ENCODE data around the gene PLOD1.
"Not testable (repeated sequence)": the region's sequence is repeated elsewhere in the genome, so short reads cannot be mapped to it uniquely, and the experiment has no call there.

Gene PLOD1

GRCh38 chr1:11934302-11935056 is at the start of gene PLOD1:
Gene PLOD1 (plus strand): TSS chr1:11934717. CDS start chr1:11934780, 63 bp downstream.
- peak; percentile 94 for DNase-seq (ENCODE audit: low spot score)

- no peak for DNase-seq (ENCODE audit: low spot score)
Measured at GRCh38 chr1:11885916-11886315, 48.6 kb upstream of the PLOD1 start.

GRCh38 chr1:11886986-11887665 is 47.4 kb upstream of the PLOD1 start:
- no peak for DNase-seq (ENCODE audit: low spot score)

- no peak for DNase-seq (ENCODE audit: low spot score)
Measured at GRCh38 chr1:11887666-11888007, 46.9 kb upstream of the PLOD1 start.

- no peak for DNase-seq (ENCODE audit: low spot score)
Measured at GRCh38 chr1:11888206-11888876, 46.2 kb upstream of the PLOD1 start.

GRCh38 chr1:11888877-11889208 is 45.7 kb upstream of the PLOD1 start:
- DNase-seq (ENCODE audit: low spot score) = no peak

GRCh38 chr1:11891433-11892186 is 42.9 kb upstream of the PLOD1 start:
- no peak for DNase-seq (ENCODE audit: low spot score)

- peak; percentile 81 for DNase-seq (ENCODE audit: low spot score)
Measured at GRCh38 chr1:11893907-11894251, 40.6 kb upstream of the PLOD1 start.

GRCh38 chr1:11894501-11894900 is 40.0 kb upstream of the PLOD1 start:
- DNase-seq (ENCODE audit: low spot score) = not testable (repeated sequence)

GRCh38 chr1:11898086-11898785 is 36.3 kb upstream of the PLOD1 start:
- no peak for DNase-seq (ENCODE audit: low spot score)

- no peak for DNase-seq (ENCODE audit: low spot score)
Measured at GRCh38 chr1:11898831-11899467, 35.6 kb upstream of the PLOD1 start.

- not testable (repeated sequence) for DNase-seq (ENCODE audit: low spot score)
Measured at GRCh38 chr1:11901446-11901845, 33.1 kb upstream of the PLOD1 start.

- no peak for DNase-seq (ENCODE audit: low spot score)
Measured at GRCh38 chr1:11903210-11903609, 31.3 kb upstream of the PLOD1 start.

- not testable (repeated sequence) for DNase-seq (ENCODE audit: low spot score)
Measured at GRCh38 chr1:11904156-11904555, 30.4 kb upstream of the PLOD1 start.

- no peak for DNase-seq (ENCODE audit: low spot score)
Measured at GRCh38 chr1:11904978-11905377, 29.5 kb upstream of the PLOD1 start.

GRCh38 chr1:11906870-11907269 is 27.6 kb upstream of the PLOD1 start:
- DNase-seq (ENCODE audit: low spot score) = no peak

- DNase-seq (ENCODE audit: low spot score) = peak; percentile 85
Measured at GRCh38 chr1:11907275-11908094, 27.0 kb upstream of the PLOD1 start.

GRCh38 chr1:11908095-11908675 is 26.3 kb upstream of the PLOD1 start:
- DNase-seq (ENCODE audit: low spot score) = peak; percentile 91

- DNase-seq (ENCODE audit: low spot score) = not testable (repeated sequence)
Measured at GRCh38 chr1:11910914-11911228, 23.6 kb upstream of the PLOD1 start.

GRCh38 chr1:11912000-11912399 is 22.5 kb upstream of the PLOD1 start:
- no peak for DNase-seq (ENCODE audit: low spot score)
